SH-SY5Y (cell line): ENCODE measurements around the gene UBAC2.

Experiments
- GATA2 ChIP-seq: IDR thresholded peaks from 2 replicates; pipeline ENCODE4 v1.6.1; 2011; ENCODE audit warnings: mild to moderate bottlenecking, low read depth, low read length
- GATA3 ChIP-seq: IDR thresholded peaks from 2 replicates; pipeline ENCODE4 v1.6.1; 2011; ENCODE audit warnings: low read depth, mild to moderate bottlenecking, low read length, moderate library complexity

DNA sequence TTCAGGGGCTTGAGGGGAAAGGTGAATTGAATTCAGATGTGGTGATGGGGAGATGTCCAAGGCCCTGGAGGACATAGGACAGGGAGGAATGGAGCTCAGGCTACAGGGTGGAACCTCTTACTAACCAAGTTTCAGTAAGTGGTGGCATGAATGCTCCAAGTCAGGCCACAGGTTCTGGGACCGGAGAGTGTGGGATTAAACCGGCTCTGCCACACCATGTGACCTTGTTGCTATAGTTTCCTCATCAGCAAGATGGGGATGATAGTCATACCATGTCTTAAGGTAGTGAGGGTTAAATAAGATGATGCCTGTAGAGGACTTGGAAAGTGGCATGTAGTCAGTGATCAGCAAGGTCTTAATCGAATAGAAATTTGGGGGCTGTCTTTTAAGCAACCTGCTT, 90.2 kb downstream of the UBAC2 start:
- no peak for TF ChIP-seq GATA3
- no peak for TF ChIP-seq GATA2
